NCI-H128 (cell line): ENCODE results near the gene BHMT2.

Experiments
- DNase-seq: peaks from one replicate; lab custom pipeline; 2025; ENCODE audit not compliant: unreplicated experiment; lab: John Stamatoyannopoulos, UW

BHMT2 gene

GRCh38 chr5:79062436-79062835 lies 7.1 kb upstream of the BHMT2 start:
- no peak for DNase-seq

- DNase-seq: no peak
These were observed 742 bp downstream of the BHMT2 start for GRCh38 chr5:79070350-79070667.

GRCh38 chr5:79074641-79075040 lies 5.1 kb downstream of the BHMT2 start:
- no peak for DNase-seq

- DNase-seq: no peak
These were observed 6.3 kb downstream of the BHMT2 start for GRCh38 chr5:79075646-79076426.

- DNase-seq: no peak
These were observed 7.3 kb downstream of the BHMT2 start for GRCh38 chr5:79076819-79077218.

- no peak for DNase-seq
These were observed 8.3 kb downstream of the BHMT2 start for GRCh38 chr5:79077680-79078365.

- DNase-seq: no peak
These were observed 11.2 kb downstream of the BHMT2 start for GRCh38 chr5:79080804-79081203.

- DNase-seq: no peak
These were observed 12.2 kb downstream of the BHMT2 start for GRCh38 chr5:79081779-79082178.

- no peak for DNase-seq
These were observed 16.5 kb downstream of the BHMT2 start for GRCh38 chr5:79086116-79086515.

- no peak for DNase-seq
These were observed 18.9 kb downstream of the BHMT2 start for GRCh38 chr5:79088507-79088906.

- no peak for DNase-seq
These were observed 21.5 kb downstream of the BHMT2 start for GRCh38 chr5:79091064-79091463.

- no peak for DNase-seq
These were observed 24.2 kb downstream of the BHMT2 start for GRCh38 chr5:79093762-79094161.

GRCh38 chr5:79105868-79106267 lies 36.3 kb downstream of the BHMT2 start:
- no peak for DNase-seq

GRCh38 chr5:79107020-79107796 lies 37.6 kb downstream of the BHMT2 start:
- DNase-seq: no peak

GRCh38 chr5:79108086-79108485 lies 38.5 kb downstream of the BHMT2 start:
- no peak for DNase-seq

- no peak for DNase-seq
These were observed 39.2 kb downstream of the BHMT2 start for GRCh38 chr5:79108792-79109191.

- DNase-seq: no peak
These were observed 40.2 kb downstream of the BHMT2 start for GRCh38 chr5:79109527-79110492.

GRCh38 chr5:79111387-79111959 lies 41.9 kb downstream of the BHMT2 start, which contains the start of gene BHMT:
Gene BHMT (plus strand): TSS chr5:79111809. CDS start chr5:79111886, 77 bp downstream.
- DNase-seq: no peak

GRCh38 chr5:79111960-79112702 lies 42.6 kb downstream of the BHMT2 start:
- DNase-seq: no peak

- no peak for DNase-seq
These were observed 43.1 kb downstream of the BHMT2 start for GRCh38 chr5:79112703-79113058.
